ENCODE measurements around the gene ACIN1.

Gene ACIN1

GRCh38 chr14:23121361-23121771, 26.4 kb upstream of the ACIN1 start:
- TF ChIP-seq CTCF (IDR thresholded peaks at IDR 0.05) (no peak), ZFX (IDR thresholded peaks at IDR 0.05; ENCODE audit: borderline replicate concordance) (no peak)
- H3K27ac ChIP-seq = no peak overlapping the region

GRCh38 chr14:23120541-23121251, 25.8 kb upstream of the ACIN1 start:
- no peak overlapping the region for H3K27ac ChIP-seq
- TF ChIP-seq CTCF (IDR thresholded peaks at IDR 0.05) (peak; percentile 100), ZFX (IDR thresholded peaks at IDR 0.05; ENCODE audit: borderline replicate concordance) (no peak)

- no peak overlapping the region for H3K27ac ChIP-seq
- TF ChIP-seq CTCF (IDR thresholded peaks at IDR 0.05) (no peak), ZFX (IDR thresholded peaks at IDR 0.05; ENCODE audit: borderline replicate concordance) (no peak)
Observed at GRCh38 chr14:23119363-23120327, 24.7 kb upstream of the ACIN1 start.

- no peak for TF ChIP-seq CTCF (IDR thresholded peaks at IDR 0.05)
- no peak for TF ChIP-seq ZFX (IDR thresholded peaks at IDR 0.05; ENCODE audit: borderline replicate concordance)
- no peak within 1 kb of the TSS for H3K27ac ChIP-seq
Observed at GRCh38 chr14:23118506-23119362, 23.8 kb upstream of the ACIN1 start, which contains the start of gene CEBPE. Gene CEBPE (minus strand): TSS chr14:23119255. CDS start chr14:23119091, 164 bp downstream.

GRCh38 chr14:23117371-23118020, 22.6 kb upstream of the ACIN1 start:
- no peak overlapping the region for H3K27ac ChIP-seq
- no peak for TF ChIP-seq CTCF (IDR thresholded peaks at IDR 0.05)
- no peak for TF ChIP-seq ZFX (IDR thresholded peaks at IDR 0.05; ENCODE audit: borderline replicate concordance)

- no peak overlapping the region for H3K27ac ChIP-seq
Observed at GRCh38 chr14:23115918-23116317, 21.0 kb upstream of the ACIN1 start.

More at GRCh38 chr14:23115918-23116317, 21.0 kb upstream of the ACIN1 start:
- TF ChIP-seq CTCF (IDR thresholded peaks at IDR 0.05) (no peak), ZFX (IDR thresholded peaks at IDR 0.05; ENCODE audit: borderline replicate concordance) (no peak)

Measured in 22Rv1 (cell line).